KG1 (cell line): Measurements from ENCODE around the gene MIOS.
A peak's percentile ranks its signal among the peaks of the same experiment; 100 is the strongest.

Source experiments
- DNase-seq: peaks from one replicate; lab custom pipeline; 2025; lab: John Stamatoyannopoulos, UW

Gene MIOS

DNA sequence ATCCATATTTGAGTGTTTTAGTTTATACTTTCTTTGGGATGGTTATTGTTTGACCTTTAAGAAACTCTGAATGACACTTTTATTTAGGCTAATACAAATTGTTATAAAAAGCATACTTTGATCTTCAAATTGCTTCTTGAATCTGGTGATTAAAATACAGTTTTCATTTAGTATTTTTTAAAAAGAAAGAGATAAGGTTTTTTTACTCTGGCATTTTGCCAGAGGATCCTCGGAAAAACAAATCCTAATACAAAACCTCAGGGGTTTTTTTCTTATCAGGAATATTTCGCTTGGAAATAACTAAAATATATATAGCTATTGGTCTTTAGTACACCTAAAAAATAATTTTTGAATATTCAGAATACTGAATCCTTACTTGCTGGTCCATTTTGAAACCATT, 17.0 kb downstream of the MIOS start:
- DNase-seq: no peak

DNA sequence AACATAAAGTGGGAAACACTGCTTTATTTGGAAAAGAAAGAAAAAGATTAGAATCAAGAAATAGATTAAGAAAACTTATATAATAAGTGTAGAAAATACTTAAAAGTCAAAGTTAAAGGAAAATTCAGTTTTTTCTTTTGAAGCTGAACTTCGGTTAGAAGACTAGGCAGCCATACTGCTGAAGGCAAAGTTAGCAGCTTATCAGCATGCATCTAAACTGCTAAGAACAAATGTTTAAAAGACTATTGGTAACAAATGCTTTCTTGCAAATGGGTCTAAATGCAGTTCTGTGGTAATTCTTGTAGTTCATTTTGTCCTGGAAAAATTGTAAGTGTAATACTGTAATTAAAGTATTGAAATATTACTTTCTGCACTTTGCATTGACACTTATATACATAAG, 18.0 kb downstream of the MIOS start:
- no peak for DNase-seq

DNA sequence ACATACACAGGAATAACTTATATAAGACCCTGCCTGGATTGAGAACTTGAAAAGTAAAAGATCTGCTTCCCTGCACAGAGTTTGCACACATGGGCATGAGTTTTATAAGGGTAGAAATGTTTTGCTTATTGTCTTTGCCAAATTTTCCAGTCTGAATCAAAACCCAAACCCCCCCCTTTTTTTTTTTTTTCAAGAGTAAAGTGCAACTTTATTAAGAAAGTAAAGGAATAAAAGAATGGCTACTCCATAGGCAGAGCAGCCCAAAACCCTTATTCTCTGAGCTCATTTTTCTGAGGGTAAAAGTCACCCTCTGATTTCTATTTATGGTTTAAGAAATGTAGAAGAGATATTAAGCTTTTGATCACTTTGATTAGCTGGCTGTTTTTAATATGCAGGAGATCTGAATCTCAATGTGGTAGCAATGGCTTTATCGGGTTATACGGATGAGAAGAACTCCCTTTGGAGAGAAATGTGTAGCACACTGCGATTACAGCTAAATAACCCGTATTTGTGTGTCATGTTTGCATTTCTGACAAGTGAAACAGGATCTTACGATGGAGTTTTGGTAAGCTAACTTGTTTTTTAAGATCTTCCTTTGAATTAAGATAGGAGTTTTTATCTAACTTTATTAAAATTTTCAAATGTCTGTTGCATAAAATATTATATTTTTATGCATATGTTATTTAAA, 18.7 kb downstream of the MIOS start:
- no peak for DNase-seq

DNA sequence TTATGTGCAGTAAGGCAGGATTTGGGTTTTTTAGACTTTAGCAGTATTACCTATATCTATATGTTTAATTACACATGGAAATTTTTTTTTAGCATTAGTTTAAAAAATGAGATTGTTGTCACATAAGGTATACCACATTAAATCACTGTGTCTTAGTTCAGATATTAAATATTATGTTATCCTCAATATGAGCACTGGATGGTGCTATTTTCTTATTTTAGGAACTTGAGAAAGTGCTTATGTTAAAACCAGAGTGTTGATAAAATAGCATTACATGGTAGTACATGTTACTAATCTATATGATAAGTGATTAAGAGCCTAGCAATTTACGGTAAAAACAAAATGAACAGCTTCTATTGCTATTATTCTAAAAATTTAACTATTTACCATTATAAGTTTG, 28.8 kb downstream of the MIOS start:
- no peak for DNase-seq

DNA sequence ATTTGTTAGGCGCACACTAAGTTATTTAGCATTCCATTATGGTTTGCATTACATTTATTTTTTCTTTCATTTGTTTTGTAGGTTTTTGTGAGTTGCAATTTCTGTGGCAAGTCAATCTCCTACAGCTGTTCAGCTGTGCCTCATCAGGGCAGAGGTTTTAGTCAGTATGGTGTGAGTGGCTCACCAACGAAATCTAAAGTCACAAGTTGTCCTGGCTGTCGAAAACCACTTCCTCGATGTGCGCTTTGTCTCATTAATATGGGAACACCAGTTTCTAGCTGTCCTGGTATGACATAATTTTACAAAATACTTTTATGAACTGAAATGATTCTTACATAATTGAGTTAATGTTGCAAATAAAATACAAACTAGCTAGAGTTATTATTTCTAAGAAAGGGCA, 29.5 kb downstream of the MIOS start:
- DNase-seq: no peak

DNA sequence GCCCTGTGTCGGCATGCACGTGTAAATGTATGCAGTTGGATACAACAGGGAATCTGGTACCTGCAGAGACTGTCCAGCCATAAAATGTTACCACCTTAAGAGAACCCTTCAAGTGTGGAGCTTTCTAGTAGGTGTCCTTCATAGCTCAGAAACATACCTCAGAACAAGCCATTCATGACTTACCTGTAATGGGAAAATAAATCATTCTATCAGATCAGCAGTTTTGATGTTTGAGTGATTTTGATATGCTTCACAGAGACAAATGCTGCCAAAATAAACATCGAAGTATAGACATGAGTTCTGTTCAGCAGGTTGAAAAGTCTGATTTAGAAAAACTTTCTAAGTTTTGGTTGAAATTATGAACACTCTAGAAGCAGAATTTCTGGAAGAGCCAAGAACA, 40.3 kb downstream of the MIOS start:
- no peak for DNase-seq

DNA sequence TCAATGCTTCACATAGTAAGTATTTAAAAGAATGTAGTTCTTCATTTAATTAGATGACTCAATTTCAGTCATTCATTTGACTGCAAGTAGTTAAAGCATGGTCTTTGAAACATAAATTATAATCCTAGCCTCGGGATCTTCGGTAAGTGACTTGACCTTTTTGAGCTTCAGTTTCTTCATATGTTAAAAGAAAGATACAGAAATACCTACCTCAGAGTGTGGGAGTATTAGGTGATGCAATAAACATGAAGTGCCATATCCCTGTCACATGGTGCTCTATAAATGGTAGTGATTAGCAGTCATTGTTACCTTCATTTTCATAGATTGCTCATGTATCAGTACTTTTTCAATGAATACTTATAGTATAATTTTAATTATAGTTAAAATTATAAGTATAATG, 42.6 kb downstream of the MIOS start:
- DNase-seq: no peak

DNA sequence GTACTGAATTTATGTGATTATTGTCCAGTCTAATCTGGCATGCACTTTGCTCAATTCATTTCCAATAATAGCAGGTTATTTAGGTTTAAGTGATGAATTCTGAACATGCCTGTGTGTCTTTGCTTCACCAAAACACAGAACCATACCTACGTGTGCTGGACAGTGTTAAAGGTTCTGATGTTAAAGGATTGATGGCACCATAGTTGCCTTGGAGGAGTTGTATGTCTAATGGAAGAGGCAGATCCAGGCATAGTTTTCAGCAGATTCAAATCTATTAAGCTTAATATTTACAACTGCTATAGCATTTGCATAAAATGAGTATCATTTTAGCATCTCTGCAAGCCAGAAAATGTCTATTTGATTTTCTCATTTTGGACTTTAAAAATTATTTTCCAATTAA, 45.8 kb downstream of the MIOS start:
- DNase-seq: no peak

DNA sequence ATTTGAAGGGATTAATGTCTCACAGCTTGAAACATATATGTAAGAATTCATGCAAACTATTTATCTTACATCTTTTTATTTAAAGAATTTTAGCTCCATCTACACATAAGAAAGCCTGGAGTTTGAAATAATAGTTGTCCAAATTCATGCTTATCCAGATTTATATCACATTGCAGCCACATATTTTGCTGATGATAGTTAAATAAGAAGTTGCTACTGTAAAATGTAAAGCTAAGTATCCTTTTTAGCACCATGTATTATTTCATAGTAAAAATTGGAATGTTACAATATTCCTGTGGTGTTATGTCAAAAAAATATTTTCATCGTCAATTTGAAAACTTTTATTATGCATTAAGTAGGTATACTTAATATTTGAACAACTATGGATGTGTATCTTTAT, 46.5 kb downstream of the MIOS start:
- no peak for DNase-seq

DNA sequence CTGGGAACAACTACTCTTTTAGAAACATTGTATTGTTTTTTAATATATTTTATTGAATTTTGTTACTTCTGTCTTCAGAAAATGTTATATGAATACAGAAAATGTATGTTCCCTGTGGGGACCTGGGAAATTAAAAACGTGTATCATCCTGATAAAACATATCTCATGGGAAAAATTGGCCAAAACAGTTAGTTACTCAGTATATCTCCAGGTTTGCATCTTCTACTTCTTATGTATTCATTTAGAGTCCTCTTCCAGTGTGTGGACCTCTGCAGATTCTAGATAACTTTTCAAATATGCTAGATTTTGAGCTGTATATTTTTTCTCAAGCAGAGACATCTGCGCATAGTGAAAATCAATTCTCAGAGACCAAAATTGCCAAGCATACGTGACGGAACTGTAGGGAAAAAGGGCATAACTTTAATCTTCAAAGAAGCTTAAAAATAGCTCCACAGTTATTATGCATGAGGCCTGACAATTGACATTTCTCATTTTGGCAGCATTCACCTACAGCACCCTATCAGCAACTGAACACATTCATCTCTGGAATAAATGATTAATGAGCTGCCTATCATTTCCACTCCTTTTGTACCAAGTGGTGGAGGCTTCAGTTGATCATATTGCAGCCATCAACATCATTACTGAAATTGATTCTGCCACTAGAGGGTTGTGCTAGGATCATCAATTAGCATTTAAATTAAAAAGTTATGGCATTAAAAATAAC, 47.5 kb downstream of the MIOS start:
- no peak for DNase-seq

DNA sequence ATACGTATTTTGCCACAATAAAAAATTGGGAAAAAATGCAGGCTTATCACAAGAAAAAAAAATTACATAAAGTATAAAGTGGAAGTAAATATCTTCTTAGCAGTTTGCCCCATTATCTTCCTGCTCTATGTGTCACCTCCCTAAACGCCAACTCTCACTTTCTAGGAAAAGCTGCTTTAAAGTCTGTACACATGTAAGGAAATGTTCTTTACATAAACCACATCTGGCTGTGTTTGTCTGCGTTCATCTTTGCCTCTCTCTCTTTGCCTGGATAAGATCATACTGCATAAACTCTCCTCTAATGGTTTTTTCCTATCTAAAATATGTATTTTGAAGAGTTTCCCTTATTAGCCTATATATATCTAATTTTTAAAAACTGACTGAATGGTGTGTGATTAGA, 50.9 kb downstream of the MIOS start:
- DNase-seq: no peak

DNA sequence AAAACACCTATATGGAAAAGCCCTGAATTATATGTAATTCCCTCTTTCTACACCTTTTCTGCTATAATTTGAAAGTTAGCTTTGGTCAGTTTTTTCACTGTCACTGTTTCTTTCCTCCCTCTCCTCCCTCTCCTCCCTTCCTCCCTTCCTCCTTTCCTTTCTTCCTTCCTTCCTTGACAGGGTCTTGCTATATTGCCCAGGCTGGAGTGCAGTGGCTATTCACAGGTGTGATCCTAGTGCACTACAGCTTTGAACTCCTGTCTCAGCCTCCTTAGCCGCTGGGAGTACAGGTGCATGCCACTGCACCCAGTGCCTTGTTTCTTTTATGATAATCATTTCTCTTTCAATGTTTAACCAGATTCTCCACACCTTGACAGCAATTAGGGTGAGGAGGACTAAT, 51.7 kb downstream of the MIOS start:
- no peak for DNase-seq

DNA sequence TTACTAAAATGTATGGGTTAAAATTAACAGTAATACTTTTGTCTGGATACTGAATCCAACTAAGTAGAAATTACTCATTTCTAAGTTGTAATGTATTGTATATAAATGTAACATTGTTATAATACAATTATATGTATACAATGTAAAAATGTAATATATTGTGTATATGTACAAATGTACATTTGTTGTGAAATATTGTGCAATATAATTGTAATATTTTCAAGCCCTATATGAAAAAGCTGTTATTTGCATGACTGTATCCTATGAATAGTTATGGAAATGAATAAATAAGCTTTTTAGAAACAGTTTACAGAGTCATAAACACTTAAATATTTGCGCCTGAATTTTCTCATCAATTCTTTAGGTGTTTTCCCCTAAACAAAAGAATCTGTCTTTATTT, 53.6 kb downstream of the MIOS start:
- DNase-seq: no peak

DNA sequence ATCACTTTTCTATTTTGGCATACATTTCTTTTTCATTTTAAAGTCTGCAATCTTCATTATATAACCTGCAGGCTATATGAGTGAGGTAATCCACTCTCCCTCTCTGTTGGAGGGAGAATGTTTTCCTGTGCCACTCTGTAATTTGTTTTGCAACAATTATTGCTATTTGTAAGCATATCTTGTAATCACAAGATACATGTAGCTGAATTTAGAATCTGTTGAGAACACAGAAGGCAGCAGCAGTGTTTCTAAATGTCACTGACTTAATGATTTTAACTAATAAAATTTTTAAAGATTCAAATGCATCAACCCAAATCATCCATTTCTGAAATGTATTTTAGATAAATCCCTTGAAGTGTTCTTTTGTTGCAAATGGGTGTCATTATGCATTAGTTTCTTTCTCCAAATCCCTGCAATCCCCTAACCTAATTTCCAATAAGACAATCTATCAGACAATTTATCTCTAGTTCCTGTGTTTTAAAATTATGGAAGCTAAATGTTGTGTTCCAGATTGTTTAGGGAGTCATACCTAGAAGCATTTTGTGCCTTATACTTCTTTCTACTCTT, 54.0 kb downstream of the MIOS start:
- DNase-seq: no peak

DNA sequence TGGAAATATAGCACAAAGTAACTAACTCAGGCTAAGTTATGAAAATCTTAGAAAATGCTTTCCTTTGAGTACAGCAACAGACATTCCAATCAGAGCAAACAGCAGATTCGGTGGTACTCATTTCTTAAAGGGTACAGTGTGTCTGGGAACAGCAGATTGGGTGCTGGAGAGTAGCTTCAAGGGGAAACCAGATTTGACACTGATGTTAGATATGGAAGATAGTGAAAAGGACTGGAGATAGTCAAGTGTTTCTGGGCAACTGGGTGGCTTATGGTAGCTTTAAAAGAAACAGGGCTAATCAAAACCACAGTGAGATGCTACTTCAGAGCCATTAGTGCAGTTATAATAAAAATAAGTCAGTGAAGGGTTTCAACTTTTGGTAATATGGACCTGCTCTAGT, 61.8 kb downstream of the MIOS start:
- no peak for DNase-seq

DNA sequence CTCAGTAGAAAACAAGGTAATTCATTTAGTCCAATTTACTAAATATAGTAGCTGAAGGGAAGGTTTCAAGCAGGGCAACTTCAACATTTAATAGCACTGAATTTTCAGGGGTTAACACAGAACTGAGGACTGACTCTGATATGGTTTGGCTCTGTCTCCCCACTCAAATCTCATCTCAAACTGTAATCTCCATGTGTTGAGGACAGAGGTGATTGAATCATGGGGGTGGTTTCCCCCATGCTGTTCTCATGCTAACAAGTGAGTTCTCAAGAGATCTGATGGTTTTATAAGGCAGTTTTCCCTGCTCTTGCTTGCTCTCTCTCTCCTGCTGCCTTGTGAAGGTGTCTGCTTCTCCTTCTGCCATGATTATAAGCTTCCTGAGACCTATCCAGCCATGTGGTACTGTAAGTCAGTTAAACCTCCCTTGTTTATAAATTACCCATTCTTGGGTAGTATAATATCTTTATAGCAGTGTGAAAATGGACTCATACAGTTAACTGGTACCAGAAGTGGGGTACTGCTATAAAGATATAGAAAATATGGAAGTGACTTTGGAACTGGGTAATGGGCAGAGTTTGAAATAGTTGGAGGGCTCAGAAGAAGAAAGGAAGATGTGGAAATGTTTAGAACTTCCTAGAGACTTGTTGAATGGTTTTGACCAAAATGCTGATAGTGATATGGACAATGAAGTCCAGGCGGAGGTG, 64.1 kb downstream of the MIOS start:
- no peak for DNase-seq

DNA sequence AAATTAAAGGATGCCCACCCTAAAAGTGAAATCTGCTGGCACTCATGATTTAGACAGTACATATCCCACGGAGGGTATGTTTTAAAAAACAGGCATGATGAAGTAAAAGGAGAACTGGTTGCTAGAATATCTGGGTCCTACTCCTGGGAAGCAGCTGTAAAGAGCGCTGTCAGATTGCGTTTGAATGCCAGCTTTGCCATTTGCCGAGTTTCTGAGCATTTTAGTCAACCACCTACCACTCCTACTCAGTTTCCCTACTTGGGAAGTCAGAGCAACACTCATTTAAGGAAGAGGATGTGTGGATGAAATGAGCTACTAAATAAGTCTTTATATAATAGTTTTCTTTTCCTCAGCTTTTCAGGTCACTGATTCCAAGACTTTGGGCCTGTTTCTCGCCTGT, 72.7 kb downstream of the MIOS start:
- no peak for DNase-seq

DNA sequence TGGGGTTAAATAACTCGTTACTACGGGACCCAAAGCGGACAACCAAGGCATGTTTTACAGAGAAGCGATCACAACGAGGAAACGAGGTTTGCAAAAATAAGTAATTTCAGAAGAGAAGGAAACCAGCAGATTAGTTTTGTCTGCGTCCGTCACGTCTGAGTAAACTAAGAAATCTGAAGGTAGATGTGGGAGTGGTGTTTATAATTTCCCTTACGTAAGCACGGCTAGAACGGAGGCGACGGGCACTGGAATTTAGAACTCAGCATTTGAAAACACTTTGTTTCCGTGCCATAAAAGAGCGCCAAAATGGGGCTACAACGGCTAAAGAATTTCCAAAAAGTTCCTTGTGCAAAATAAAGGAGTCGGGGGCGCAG, 73.2 kb downstream of the MIOS start:
- DNase-seq: no peak

DNA sequence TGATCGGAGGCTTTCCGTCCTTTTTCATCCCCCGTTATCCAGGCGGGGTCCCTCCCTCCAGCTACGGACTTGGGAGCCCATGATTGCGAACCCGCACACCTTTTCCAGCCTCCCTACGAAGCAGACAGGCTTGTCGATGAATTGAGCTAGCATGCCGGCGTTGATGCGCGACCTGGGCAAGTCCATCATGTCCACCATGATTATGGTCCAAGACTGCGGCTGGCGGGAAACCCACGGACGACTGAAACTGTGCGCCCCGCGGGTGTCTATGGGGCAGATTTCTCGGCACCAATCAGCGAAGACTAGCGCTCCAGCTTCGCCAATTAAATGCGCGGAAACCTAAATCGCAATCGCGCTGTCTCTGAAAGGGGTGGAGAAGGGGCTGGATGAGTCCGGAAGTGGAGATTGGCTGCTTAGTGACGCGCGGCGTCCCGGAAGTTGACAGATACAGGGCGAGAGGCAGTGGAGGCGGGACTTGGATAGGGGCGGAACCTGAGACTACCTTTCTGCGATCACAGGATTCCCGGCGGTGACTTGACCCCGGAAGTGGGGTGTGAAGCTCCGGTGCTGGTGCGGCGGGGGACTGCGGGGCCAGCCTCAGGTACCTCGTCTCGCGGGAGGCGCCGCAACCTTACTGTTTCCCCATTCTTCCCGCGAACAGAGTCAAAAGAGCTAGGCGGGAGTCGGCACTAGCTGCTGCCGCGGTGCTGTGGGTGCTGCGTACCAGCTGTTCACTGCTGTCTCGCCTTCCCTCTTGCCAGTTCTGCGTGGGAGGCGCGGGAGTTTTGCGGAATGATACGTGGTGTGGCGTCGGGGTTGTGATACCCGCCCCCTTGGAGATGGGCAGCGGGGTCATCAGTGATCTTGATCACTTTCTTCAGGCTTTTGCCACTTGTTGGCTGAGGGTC, 73.8 kb downstream of the MIOS start, which contains the start of gene UMAD1:
Gene UMAD1, plus strand, starts transcription at position 532 of the 908 bp plus-strand sequence. CDS start 32,620 bp downstream, outside the sequence.
- DNase-seq: peak; percentile 91

DNA sequence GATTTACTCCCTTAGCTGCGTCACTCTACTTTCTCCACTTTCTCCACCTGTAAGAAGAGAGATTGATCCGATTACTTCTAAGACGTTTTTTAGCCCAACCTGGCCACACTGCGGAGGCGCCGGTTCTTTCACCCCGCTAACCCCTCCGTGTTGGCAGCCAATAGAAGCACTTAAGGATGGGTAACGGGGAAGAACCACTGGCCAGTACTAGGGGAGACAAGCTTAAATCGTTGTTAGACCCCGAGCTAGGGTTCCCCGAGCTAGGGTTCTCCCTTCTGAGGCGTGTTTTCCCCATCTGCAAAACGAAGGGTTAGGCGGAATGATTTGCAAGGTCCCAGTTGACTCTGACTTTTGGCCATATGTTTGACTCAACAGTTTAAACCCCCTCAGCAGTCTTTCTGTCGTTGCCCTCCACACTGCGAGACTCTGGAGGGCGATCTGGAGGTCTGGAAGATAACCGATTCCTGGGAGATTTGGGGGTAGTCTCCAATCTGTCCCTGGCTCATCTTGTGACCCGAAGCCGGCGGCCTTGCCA, 74.5 kb downstream of the MIOS start:
- DNase-seq: no peak

DNA sequence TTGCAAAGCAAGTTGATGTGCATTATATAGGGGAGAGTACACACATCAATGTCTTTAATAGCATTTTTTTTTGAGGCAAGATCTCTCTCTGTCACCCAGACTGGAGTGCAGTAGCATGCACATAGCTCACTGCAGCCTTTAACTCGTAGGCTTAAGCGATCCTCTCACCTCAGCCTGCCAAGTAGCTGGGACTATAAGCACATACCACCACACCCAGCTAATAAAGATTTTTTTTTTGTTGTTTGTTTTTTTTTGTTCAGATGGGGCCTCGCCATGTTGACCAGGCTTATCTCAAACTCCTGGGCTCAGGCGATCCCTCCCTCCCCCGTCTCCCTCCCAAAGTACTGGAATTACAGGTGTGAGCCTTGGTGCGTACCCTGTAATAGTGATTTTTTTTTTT, 75.4 kb downstream of the MIOS start:
- DNase-seq: no peak
